DOHH2 (cell line): ENCODE data around the gene MAPRE3.

ENCODE experiments used
- CTCF ChIP-seq: fragments of 200-600 bp; sonication (generic); IDR thresholded peaks from one replicate; pipeline ENCODE4 v1.5.1; 2014; ENCODE audit warnings: antibody characterized with exemption, mild to moderate bottlenecking, low read depth, low read length; ENCODE audit not compliant: poor library complexity, severe bottlenecking
- EZH2phosphoT487 ChIP-seq: fragments of 200-600 bp; sonication (generic); IDR thresholded peaks from 2 replicates; pipeline ENCODE4 v1.6.1; 2017; ENCODE audit warnings: borderline replicate concordance, mild to moderate bottlenecking, antibody characterized with exemption, low read length, moderate library complexity, mixed read lengths

DNA sequence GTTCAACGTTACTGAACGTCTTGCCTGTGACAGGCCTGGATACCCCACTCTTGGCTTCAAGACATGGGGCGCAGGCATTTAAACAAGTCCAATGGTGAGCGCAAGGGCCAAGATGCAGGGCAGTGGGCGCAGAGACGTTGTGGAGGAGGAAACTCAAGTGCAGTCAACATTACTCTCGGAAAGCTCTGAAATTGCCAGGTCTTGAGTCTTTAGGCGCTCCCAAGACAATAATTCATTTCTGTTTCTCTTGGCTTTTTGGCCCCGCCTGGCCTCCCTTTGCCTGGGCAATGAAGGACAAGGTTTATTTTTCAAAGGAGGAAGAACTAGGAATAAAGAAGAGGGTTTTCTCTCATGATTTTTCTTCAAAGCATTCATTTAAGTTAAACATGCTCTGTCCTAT lies 49.0 kb downstream of the MAPRE3 start:
- no peak for TF ChIP-seq CTCF
- no peak for TF ChIP-seq EZH2phosphoT487
